DMS53 (cell line): ENCODE measurements around the gene TMEM33.
A peak's percentile ranks its signal among the peaks of the same experiment; 100 is the strongest.

Experiments used
- DNase-seq: peaks from one replicate; lab custom pipeline; 2025; lab: John Stamatoyannopoulos, UW

Gene TMEM33

GRCh38 chr4:41939016-41939626 is 3.9 kb downstream of the TMEM33 start:
- DNase-seq: peak; percentile 13

DNA sequence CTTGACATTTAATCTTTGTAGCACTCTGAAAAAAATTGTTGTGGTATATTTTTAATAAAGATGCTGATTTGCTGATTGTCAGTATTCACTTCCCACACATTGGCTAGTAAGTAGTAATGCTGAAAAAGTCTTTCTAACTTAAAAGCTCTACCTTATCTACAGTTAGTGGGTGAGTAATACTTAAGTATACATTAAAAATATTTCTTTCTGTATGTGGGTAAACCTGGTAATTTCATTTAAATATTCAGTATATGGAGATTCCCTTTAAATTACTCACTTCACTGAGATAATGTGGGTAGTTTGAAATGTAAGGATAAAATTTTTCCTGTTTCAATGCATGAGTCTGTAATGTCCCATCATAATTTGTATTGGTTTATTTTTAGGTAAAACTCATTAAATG is 5.6 kb downstream of the TMEM33 start:
- DNase-seq: no peak

DNA sequence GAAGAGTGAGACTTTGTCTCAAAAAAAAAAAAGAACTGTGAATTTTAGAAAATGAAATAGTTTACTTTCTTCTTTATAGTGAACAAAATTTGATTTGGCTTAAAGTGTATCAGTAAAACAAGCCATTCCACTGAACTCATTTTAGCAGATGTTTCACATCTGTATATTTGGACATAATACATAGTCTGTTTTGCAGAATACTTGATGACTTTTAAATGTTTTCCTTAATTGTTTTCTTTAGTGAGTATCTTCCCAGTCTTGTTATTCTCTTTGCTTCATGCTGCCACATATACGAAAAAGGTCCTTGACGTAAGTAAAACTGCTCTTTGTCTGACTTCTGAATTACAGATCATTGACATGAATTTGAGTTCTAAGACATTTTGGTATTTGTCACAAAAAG is 8.3 kb downstream of the TMEM33 start:
- no peak for DNase-seq

- no peak for DNase-seq
These were observed 8.9 kb downstream of the TMEM33 start for GRCh38 chr4:41944089-41944488.

- DNase-seq: no peak
These were observed 14.3 kb downstream of the TMEM33 start for GRCh38 chr4:41949531-41949930.

DNA sequence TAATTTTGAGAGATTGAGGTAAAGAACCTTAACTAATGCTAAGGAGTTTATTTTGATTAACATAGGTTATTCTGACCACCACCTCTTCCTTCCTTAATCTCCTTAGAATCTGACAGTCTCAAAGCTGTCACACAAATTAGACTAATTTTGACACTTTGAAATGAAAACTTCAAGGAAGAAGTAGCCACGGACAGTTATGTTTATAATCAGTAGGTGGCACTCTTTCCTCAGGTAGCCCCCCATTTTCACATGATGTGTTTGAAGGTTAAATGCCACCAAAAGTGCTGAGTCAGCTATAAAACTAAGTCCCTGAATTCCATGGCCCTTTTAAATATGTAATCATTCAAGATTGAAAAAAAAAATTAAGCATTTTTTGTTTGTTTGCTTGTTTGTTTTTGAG is 22.4 kb downstream of the TMEM33 start:
- peak; percentile 68 for DNase-seq

DNA sequence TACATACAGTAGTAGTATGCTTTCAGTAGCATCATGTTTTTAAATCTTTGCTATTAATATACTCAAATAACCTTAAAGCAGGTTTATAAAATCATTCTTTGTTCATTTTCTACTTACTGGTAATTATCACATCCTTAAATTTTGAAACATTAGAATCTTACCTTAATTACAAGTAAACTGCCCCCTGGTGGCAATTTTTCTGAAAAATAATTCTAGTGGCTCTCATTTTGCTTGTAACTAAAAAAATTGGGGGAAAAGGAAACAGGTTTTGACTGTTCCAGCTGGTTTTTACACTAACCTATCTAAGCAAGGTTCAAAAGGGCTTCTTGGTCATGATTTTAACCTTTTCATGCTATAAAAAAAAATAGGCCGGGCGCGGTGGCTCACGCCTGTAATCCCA is 27.9 kb downstream of the TMEM33 start:
- DNase-seq: peak; percentile 64

DNA sequence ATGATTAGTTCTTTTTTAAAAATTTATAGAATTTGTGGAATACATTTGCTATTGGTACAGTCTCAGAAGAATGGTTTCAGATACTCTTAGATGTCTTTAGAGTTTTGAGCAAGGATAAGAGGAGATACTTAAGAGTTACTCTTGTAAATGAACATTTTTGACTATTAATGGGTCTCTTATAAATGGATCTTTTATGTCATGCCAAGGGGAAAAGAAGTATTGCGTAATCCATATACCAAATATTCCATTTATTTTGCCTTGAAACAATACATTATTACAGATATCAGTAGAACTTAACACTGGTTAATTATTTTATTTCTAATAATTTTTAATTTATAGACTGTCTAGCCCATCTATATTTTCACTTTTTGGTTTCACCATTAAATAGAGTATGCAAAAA is 29.2 kb downstream of the TMEM33 start:
- no peak for DNase-seq

GRCh38 chr4:41967392-41967791 is 32.2 kb downstream of the TMEM33 start:
- peak; percentile 90 for DNase-seq

DNA sequence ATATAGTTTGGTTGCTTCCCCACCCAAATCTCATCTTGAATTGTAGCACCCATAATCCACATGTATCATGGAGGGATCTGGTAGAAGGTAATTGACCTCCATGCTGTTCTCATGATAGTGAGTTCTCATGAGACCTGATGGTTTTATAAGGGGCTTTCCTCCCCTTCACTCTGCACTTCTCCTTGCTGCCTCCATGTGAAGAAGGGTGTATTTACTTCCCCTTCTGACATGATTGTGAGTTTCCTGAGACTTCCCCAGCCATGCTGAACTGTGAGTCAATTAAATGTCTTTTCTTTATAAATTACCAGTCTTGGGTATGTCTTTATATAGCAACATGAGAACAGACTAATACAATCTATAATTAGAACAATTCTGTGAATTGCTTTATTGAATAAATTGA is 34.4 kb downstream of the TMEM33 start:
- DNase-seq: no peak

DNA sequence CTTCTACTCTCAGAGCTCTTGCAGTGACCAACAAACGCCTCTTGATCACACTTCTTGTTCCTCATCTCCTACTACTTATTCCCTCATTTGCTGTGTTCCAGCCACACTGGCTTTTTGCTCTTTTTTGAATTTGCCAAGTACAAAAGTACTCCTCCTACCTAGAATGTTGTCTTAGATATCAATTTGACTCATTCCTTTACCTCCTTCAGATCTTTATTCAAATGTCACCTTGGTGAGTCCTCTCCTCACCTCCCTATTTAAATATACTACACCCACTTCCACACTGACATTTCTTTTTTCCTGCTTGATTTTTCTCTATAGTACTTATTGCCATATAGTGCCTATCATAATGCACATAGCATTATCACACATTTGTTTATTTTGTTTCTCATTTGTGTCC is 40.1 kb downstream of the TMEM33 start:
- no peak for DNase-seq

- peak; percentile 86 for DNase-seq
These were observed 41.7 kb downstream of the TMEM33 start for GRCh38 chr4:41976775-41977516.

GRCh38 chr4:41977709-41978108 is 42.5 kb downstream of the TMEM33 start:
- peak; percentile 38 for DNase-seq

DNA sequence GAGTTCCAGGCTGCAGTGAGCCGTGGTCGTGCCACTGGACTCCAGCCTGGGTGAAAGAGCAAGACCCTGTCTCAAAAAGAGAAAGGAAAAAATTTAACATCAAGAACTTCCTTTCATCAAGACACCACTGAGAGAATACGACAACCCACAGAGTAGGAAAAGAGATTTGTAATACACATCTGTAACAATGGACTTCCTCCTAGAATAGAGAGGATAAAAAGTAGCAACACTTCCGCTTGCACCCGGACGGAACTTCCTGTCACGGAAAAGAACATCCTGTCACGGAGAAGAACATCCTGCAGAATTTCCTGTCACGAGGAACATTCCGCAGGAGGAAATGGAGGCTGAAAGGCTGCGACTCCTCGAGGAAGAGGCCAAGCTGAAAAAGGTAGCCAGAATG is 46.2 kb downstream of the TMEM33 start, which contains the start of gene DCAF4L1:
Gene DCAF4L1, plus strand, starts transcription at position 301 of the 400 bp plus-strand sequence. Its CDS starts 37 bp downstream, at position 338.
- no peak for DNase-seq

DNA sequence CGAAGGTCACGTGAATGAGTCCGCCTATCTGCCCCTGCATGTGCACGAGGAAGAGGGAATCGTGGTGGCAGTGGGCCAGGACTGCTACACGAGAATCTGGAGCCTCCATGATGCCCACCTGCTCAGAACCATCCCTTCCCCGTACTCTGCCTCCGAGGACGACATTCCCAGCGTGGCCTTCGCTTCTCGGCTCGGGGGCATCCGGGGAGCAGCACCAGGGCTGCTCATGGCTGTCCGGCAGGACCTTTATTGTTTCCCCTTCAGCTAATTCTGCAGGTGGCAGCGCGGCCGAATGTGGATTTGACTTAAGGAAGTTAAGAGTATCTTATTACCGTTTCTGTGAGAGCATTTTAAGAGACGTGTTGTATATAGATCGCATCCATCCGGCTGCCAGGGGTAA is 47.5 kb downstream of the TMEM33 start:
- DNase-seq: no peak

DNA sequence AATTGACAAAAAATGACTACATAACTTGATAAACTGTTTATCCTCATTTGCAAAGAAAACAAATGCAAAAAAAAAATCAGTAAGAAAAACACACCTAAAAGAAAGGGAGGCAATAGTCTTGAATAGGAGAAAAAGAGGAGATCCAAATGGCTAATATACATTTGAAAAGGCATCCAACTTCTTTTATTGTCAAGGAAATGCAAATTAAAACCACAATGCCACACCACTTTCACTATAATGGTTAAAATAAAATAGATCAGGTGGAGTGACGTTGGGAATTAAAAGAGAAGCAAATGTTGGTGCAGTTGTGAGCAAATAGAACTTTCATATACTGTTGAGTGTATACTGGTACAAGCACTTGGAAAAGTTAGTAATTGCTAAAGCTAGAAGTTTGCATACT is 49.9 kb downstream of the TMEM33 start:
- no peak for DNase-seq

- no peak for DNase-seq
These were observed 54.8 kb downstream of the TMEM33 start for GRCh38 chr4:41989994-41990364.

DNA sequence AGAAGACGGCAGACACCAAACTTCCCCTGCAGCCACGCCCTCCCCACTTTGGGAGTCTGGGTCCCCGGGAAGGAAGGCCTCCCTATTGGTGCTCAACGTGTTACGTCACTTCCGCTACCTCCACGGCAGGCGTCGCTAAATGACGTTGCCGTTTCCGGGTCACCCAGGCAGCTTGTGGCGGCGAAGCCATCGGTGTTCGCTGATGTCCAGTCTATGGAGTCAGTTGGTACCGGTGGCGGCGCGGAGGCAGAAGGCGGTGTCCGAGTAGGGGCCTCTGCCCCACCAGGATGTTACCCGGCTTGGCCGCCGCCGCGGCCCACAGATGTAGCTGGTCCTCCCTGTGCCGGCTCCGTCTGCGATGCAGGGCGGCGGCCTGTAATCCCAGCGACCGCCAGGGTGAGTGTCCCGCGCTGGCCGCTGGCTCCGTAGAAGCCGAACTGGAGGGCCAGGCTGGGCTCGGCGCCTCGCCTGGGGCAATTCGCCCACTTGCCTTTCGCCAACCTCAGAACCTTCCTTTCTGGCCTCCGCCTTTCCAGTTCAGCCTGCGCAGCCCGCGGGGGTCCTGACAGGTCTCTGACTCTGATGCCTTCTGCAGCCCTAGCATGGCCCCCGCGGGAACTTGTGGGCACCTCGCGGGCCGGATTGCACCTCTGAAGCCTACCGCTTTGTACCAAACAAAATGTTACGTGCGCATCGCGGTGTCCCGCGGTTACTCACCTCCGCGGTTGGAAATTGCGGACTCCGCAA is 55.3 kb downstream of the TMEM33 start, which contains the start of gene SLC30A9:
Gene SLC30A9, plus strand, starts transcription at position 166 of the 747 bp plus-strand sequence. Its CDS starts 122 bp downstream, at position 288.
- peak; percentile 98 for DNase-seq

DNA sequence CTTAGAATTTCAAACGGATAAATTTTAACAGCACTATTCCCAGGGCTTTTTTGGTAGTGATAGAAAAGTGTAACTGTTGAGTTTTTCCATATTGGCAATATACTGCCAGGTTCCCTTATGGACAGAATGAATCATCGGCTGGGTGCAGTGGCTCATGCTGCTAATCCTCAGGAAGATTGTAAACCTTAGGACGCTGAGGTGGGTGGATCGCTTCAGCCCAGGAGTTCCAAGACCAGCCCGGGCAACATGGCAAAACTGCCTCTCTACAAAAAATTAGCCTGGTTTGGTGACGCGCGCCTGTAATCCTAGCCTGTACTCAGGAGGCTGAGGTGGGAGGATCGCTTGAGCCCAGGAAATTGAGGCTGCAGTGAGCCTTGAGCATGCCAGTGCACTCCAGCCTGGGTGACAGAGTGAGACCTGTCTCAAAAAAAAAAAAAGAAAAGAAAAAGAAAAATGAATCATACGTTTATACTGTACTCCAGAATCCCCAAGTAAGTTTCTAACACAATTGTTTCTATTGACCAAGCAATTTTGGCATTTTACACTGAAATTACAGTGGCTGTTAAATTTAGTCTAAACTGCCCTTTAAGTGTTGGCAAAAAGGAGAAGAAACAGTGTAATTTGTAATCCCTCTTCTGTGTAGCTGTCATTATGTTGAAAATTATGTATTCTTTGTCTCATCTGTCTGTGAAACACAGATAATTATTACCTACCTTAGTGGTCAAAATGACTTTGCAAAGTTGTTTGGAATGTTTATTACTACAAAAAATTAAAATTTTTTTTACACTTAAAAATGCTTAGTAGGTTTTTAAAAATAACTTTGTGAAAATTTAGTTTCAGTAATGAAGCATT is 56.9 kb downstream of the TMEM33 start:
- DNase-seq: peak; percentile 29

- DNase-seq: no peak
These were observed 58.0 kb downstream of the TMEM33 start for GRCh38 chr4:41992967-41993857.

- no peak for DNase-seq
These were observed 59.3 kb downstream of the TMEM33 start for GRCh38 chr4:41994461-41994985.
